ENCODE data around the gene ARL4C. TPM values are rescaled to one million over a fixed set of nuclear protein-coding genes. Genes with fewer than 3 reads are reported as not detected.

ARL4C gene
- total RNA-seq, 2 donors from 2014 or later: 6.6 to 7.8 TPM

DNA sequence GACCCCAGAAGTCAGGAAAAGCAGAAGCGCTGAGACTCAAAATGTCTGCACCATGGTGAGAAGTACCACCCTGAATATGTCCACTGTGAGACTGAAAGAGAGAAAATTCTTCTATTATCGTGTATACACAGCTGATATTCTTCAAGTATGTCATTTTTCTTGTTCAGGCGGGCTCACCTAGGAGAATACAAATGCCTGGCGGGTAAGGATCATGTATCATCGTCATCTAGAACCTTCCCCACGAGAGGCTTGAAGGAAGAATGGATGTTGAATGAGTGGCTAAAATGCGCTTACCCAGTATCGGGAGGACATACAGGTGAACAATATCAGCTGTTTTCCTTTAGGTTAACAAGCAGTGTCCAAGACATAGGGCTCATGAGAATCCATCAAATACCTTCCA lies 21.1 kb upstream of the ARL4C start:
- Histone ChIP-seq H3K9me3 (no peaks in the 10 kb centered on the region), H3K4me3 (no peak overlapping the region), H3K36me3 (replicated peaks in 1 of 2; ENCODE audit: insufficient read depth in 1 of 2, low read depth in 2 of 2) (no peaks in the 10 kb centered on the region), H3K27ac (no peak overlapping the region), H3K4me1 (no peaks in the 10 kb centered on the region), H3K27me3 (no peaks in the 10 kb centered on the region)
- WGBS, 2 donors: 88 to 94% methylated on average over 8 of the region's 8 CpGs
- TF ChIP-seq POLR2A (IDR thresholded peaks at IDR 0.05) (no peak), CTCF (IDR thresholded peaks at IDR 0.05) (no peak)
- intact Hi-C loops (cut with DNase I): no loop called here
- ATAC-seq (no peak), DNase-seq (no peak)

DNA sequence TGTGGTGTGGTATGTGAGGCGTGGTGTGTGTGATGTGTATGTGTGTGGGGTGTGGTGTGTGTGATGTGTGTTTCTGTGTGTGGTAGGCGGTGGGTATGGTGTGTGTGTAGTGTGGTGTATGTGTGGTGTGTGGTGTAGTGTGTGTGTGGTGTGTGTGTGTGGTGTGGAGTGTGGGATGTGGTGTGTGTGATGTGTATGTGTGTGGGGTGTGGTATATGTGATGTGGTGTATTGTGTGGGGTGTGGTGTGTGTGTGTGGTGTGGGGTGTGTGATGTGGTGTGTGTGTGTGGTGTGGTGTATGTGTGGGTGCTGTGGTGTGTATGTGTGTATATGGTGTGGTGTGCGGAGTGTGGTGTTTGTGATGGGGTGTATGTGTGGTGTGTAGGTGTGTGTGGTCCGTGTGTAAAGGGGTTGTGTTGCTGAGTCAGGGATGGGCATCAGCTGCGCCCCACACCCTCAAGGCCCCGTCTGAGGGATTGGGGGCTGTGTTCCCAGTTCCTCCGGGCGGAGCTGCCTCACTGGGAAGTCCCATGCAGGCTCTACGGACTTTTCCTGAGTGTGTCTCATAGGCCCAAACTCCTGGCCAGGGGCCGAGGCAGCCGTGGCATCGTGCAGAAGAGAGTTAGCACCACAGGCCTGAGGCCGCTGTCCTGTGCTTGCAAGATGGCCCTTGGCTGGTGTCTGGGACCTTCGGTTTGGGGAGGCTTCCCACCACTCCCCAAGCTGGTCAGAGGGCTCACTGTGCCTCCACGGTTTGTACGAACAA lies 18.2 kb upstream of the ARL4C start:
- TF ChIP-seq CTCF (IDR thresholded peaks at IDR 0.05) (no peak), POLR2A (IDR thresholded peaks at IDR 0.05) (no peak)
- Histone ChIP-seq H3K36me3 (replicated peaks in 1 of 2; ENCODE audit: insufficient read depth in 1 of 2, low read depth in 2 of 2) (no peaks in the 10 kb centered on the region), H3K4me1 (no peaks in the 10 kb centered on the region), H3K27ac (no peak overlapping the region), H3K4me3 (no peak overlapping the region), H3K27me3 (no peaks in the 10 kb centered on the region), H3K9me3 (no peaks in the 10 kb centered on the region)
- no peak for DNase-seq
- 87 to 88% methylated on average over 16 of the region's 16 CpGs for WGBS, 2 donors
- intact Hi-C loops (cut with DNase I): no loop called here
- no peak for ATAC-seq

GRCh38 chr2:234514099-234514498 lies 17.2 kb upstream of the ARL4C start:
- 90 to 94% methylated on average over 1 of the region's 1 CpG for WGBS, 2 donors
- H3K4me1 ChIP-seq: no peaks in the 10 kb centered on the region
- no peaks in the 10 kb centered on the region for H3K36me3 ChIP-seq (replicated peaks in 1 of 2; ENCODE audit: insufficient read depth in 1 of 2, low read depth in 2 of 2)
- intact Hi-C loops (cut with DNase I): no loop called here
- DNase-seq (no peak), ATAC-seq (no peak)
- no peaks in the 10 kb centered on the region for H3K9me3 ChIP-seq
- no peak overlapping the region for H3K4me3 ChIP-seq
- no peaks in the 10 kb centered on the region for H3K27me3 ChIP-seq
- no peak overlapping the region for H3K27ac ChIP-seq
- no peak for TF ChIP-seq POLR2A (IDR thresholded peaks at IDR 0.05)
- no peak for TF ChIP-seq CTCF (IDR thresholded peaks at IDR 0.05)

DNA sequence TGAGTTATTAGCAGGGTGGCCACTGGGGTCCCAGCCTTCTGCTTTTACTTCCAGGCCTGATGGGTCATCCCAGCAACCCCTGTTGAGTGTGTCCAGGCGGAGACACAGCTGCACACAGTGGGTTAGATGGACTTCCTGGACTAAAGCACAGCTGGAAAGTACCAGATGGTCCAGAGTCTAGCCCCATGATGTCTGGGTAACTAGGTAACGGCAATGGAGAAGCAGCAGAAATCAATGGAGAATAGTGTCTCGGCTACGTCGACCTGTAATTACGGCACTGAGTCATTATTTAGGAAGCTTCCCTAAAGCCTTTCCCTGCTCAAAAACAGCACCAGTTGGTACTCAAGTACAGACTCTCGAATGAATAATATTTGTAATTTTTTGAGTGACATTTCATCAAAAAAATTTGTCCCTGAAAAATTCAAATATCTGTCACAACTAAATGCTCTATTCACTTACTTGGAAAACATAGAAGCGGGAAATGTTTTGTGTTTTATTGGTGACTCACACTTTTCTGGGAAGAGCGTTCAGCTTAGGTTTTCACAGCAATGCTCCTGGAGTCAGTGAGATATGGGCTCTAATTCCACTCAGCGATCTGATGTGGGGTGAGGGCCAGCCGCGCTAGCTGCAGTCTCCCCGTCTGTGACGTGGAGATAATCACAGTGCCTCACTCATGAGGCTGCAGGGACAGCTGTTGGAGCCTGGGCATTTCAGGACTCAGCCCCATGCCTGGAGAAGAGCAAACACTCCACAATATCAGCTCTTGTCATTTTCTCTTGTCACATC lies 16.2 kb upstream of the ARL4C start:
- intact Hi-C loops (cut with DNase I): no loop called here
- Histone ChIP-seq H3K27ac (no peak overlapping the region), H3K9me3 (no peaks in the 10 kb centered on the region), H3K27me3 (no peaks in the 10 kb centered on the region), H3K4me1 (no peaks in the 10 kb centered on the region), H3K4me3 (no peak overlapping the region), H3K36me3 (replicated peaks in 1 of 2; ENCODE audit: insufficient read depth in 1 of 2, low read depth in 2 of 2) (no peaks in the 10 kb centered on the region)
- 86 to 90% methylated on average over 14 of the region's 14 CpGs for WGBS, 2 donors
- DNase-seq: no peak
- TF ChIP-seq POLR2A (IDR thresholded peaks at IDR 0.05): no peak
- no peak for TF ChIP-seq CTCF (IDR thresholded peaks at IDR 0.05)
- no peak for ATAC-seq

All from body of pancreas (tissue), 4 donors.